Trophoblast cell (in vitro differentiated cells and primary cell): ENCODE data around the gene BTBD9.
A peak's percentile ranks its signal among the peaks of the same experiment; 100 is the strongest.

ENCODE experiments used
- DNase-seq, 2 donors: peaks; one replicate each; pipeline ENCODE4 v3.0.0-alpha.2; 2016
- H2AFZ ChIP-seq: 2 replicates; pipeline ENCODE4 v1.6.1; 2013; ENCODE audit warnings: low read length, moderate library complexity, mild to moderate bottlenecking; ENCODE audit not compliant: insufficient read depth, poor library complexity
- H2AK5ac ChIP-seq: 2 replicates; pipeline ENCODE4 v1.6.1; 2013; ENCODE audit warnings: mild to moderate bottlenecking, low read length
- H2BK120ac ChIP-seq: 2 replicates; pipeline ENCODE4 v1.6.1; 2013; ENCODE audit warnings: low read length, mild to moderate bottlenecking, moderate library complexity; ENCODE audit not compliant: insufficient read depth, poor library complexity
- H2BK12ac ChIP-seq: 2 replicates; pipeline ENCODE4 v1.6.1; 2013; ENCODE audit warnings: mild to moderate bottlenecking, low read length, moderate library complexity
- H2BK5ac ChIP-seq: 2 replicates; pipeline ENCODE4 v1.6.1; 2013; ENCODE audit warnings: low read length, low read depth, moderate library complexity, mild to moderate bottlenecking; ENCODE audit not compliant: poor library complexity
- H3K14ac ChIP-seq: 2 replicates; pipeline ENCODE4 v1.6.1; 2013; ENCODE audit warnings: mild to moderate bottlenecking, low read length
- H3K18ac ChIP-seq: 2 replicates; pipeline ENCODE4 v1.6.1; 2013; ENCODE audit warnings: mild to moderate bottlenecking, low read length
- H3K23ac ChIP-seq: 2 replicates; pipeline ENCODE4 v1.6.1; 2013; ENCODE audit warnings: low read length
- H3K27ac ChIP-seq: 2 replicates; pipeline ENCODE4 v1.5.1; 2013; ENCODE audit warnings: low read depth, mild to moderate bottlenecking, inconsistent platforms, low read length, moderate library complexity
- H3K27me3 ChIP-seq: 2 replicates; pipeline ENCODE4 v1.6.1; 2013; ENCODE audit warnings: inconsistent platforms, mild to moderate bottlenecking, low read length, moderate library complexity; ENCODE audit not compliant: insufficient read depth
- H3K36me3 ChIP-seq, 2 experiments: 1 replicate in 1 of 2; 2 replicates in 1 of 2; pipeline ENCODE4 v1.6.1; 2013; ENCODE audit warnings: low read length in 2 of 2, mild to moderate bottlenecking in 2 of 2, moderate library complexity in 1 of 2; ENCODE audit not compliant: insufficient read depth in 2 of 2, control insufficient read depth in 1 of 2
- H3K4ac ChIP-seq: 2 replicates; pipeline ENCODE4 v1.6.1; 2013; ENCODE audit warnings: low read depth, mild to moderate bottlenecking, low read length, moderate library complexity
- H3K4me1 ChIP-seq, 2 experiments: 1 replicate in 1 of 2; 2 replicates in 1 of 2; pipeline ENCODE4 v1.6.1; 2013; ENCODE audit warnings: low read length in 2 of 2, mild to moderate bottlenecking in 2 of 2, moderate library complexity in 1 of 2; ENCODE audit not compliant: insufficient read depth in 2 of 2, control insufficient read depth in 1 of 2
- H3K4me2 ChIP-seq: 2 replicates; pipeline ENCODE4 v1.6.1; 2013; ENCODE audit warnings: inconsistent platforms, mild to moderate bottlenecking, low read length, moderate library complexity
- H3K4me3 ChIP-seq: 2 replicates; pipeline ENCODE4 v1.5.1; 2013; ENCODE audit warnings: mild to moderate bottlenecking, low read depth, low read length, inconsistent platforms
- H3K79me1 ChIP-seq: one replicate; pipeline ENCODE4 v1.6.1; 2013; ENCODE audit warnings: low read length
- H3K79me2 ChIP-seq: 2 replicates; pipeline ENCODE4 v1.6.1; 2013; ENCODE audit warnings: low read length, mild to moderate bottlenecking; ENCODE audit not compliant: control insufficient read depth, insufficient read depth, poor library complexity
- H3K9ac ChIP-seq: 2 replicates; pipeline ENCODE4 v1.6.1; 2013; ENCODE audit warnings: mild to moderate bottlenecking, low read length
- H3K9me3 ChIP-seq: 2 replicates; pipeline ENCODE4 v1.6.1; 2013; ENCODE audit warnings: low read depth, mild to moderate bottlenecking, control low read depth, inconsistent platforms, low read length; ENCODE audit not compliant: insufficient read depth
- H4K12ac ChIP-seq: 2 replicates; pipeline ENCODE4 v1.6.1; 2013; ENCODE audit warnings: low read depth, mild to moderate bottlenecking, low read length, moderate library complexity
- H4K8ac ChIP-seq: 2 replicates; pipeline ENCODE4 v1.6.1; 2013; ENCODE audit warnings: low read depth, mild to moderate bottlenecking, low read length, moderate library complexity
- H4K91ac ChIP-seq: one replicate; pipeline ENCODE4 v1.6.1; 2013; ENCODE audit warnings: low read depth, mild to moderate bottlenecking, low read length, moderate library complexity
- WGBS: extraction: QIAGEN DNeasy Blood & Tissue Kit; methylation state at CpG from one replicate; pipeline ENCODE4 v1.1.7; 2013; ENCODE audit warnings: missing lambda C conversion rate; ENCODE audit not compliant: insufficient read length, insufficient coverage; ENCODE audit errors: extremely low coverage; 5-methylcytosine and 5-hydroxymethylcytosine counted together

The BTBD9 gene

DNA sequence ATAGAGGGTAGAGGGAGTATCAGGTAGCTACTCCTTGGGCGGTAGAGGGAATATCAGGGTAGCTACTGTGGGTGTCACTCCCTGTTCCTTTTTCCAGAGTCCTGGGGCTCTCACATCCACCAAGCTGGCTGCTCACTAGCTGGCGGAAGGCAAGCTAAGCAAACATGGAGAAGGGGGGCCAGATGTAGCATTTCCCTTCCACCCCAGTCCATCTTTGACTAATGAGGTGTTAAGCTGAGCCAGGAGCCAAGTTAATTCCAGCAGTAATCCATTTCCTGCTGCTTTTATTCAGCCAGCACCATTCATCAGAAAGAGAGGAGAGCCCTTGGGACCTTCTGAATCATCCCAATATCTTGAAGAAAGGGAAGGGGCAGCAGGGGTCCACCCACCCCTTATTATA, 490.2 kb downstream of the BTBD9 start:
- Histone ChIP-seq H2BK12ac (no peak overlapping the region), H2BK120ac (no peak overlapping the region), H3K4ac (no peak overlapping the region), H3K4me2 (no peak overlapping the region), H2BK5ac (no peak overlapping the region), H3K9me3 (no peaks in the 10 kb centered on the region), H2AK5ac (no peak overlapping the region), H4K91ac (no peak overlapping the region), H4K12ac (no peak overlapping the region), H3K36me3 (peaks cover 17 to 19% of the 10 kb centered on the region in 2 experiments), H4K8ac (no peak overlapping the region), H3K23ac (no peak overlapping the region), H3K79me2 (no peaks in the 10 kb centered on the region), H3K9ac (no peak overlapping the region), H3K27me3 (no peaks in the 10 kb centered on the region), H3K79me1 (no peaks in the 10 kb centered on the region), H2AFZ (no peak overlapping the region), H3K4me3 (no peak overlapping the region), H3K14ac (no peak overlapping the region), H3K4me1 (peaks cover 6 to 7% of the 10 kb centered on the region in 2 experiments), H3K27ac (no peak overlapping the region), H3K18ac (no peak overlapping the region)
- no CpG with 5 or more reads among the region's 2 CpGs for WGBS
- DNase-seq: no peak

GRCh38 chr6:38148606-38149005, 491.1 kb downstream of the BTBD9 start:
- peaks cover 6 to 7% of the 10 kb centered on the region in 2 experiments for H3K4me1 ChIP-seq
- H2AFZ ChIP-seq: no peak overlapping the region
- no peak overlapping the region for H4K12ac ChIP-seq
- no peak overlapping the region for H3K18ac ChIP-seq
- no peaks in the 10 kb centered on the region for H3K79me2 ChIP-seq
- no peak overlapping the region for H3K4me2 ChIP-seq
- no peak for DNase-seq
- H4K8ac ChIP-seq: no peak overlapping the region
- H2BK120ac ChIP-seq: no peak overlapping the region
- peaks cover 15 to 20% of the 10 kb centered on the region in 2 experiments for H3K36me3 ChIP-seq
- no peak overlapping the region for H4K91ac ChIP-seq
- H3K27ac ChIP-seq: no peak overlapping the region
- H3K79me1 ChIP-seq: no peaks in the 10 kb centered on the region
- no peak overlapping the region for H2BK5ac ChIP-seq
- no peaks in the 10 kb centered on the region for H3K27me3 ChIP-seq
- no peak overlapping the region for H2BK12ac ChIP-seq
- H3K4ac ChIP-seq: no peak overlapping the region
- no peak overlapping the region for H2AK5ac ChIP-seq
- no peak overlapping the region for H3K4me3 ChIP-seq
- H3K23ac ChIP-seq: no peak overlapping the region
- H3K9ac ChIP-seq: no peak overlapping the region
- WGBS: no CpG with 5 or more reads among the region's 2 CpGs
- H3K14ac ChIP-seq: no peak overlapping the region
- no peaks in the 10 kb centered on the region for H3K9me3 ChIP-seq

- no peak overlapping the region for H3K4me3 ChIP-seq
- H2BK12ac ChIP-seq: no peak overlapping the region
- DNase-seq: no peak
- no peak overlapping the region for H3K23ac ChIP-seq
- WGBS: no CpG with 5 or more reads among the region's 1 CpG
- no peaks in the 10 kb centered on the region for H3K79me1 ChIP-seq
- no peak overlapping the region for H2AK5ac ChIP-seq
- no peaks in the 10 kb centered on the region for H3K79me2 ChIP-seq
- no peaks in the 10 kb centered on the region for H3K9me3 ChIP-seq
- H3K4me1 ChIP-seq: peaks cover 6 to 7% of the 10 kb centered on the region in 2 experiments
- H3K27me3 ChIP-seq: no peaks in the 10 kb centered on the region
- no peak overlapping the region for H2AFZ ChIP-seq
- H2BK120ac ChIP-seq: no peak overlapping the region
- H3K14ac ChIP-seq: no peak overlapping the region
- H3K27ac ChIP-seq: no peak overlapping the region
- no peak overlapping the region for H4K12ac ChIP-seq
- H2BK5ac ChIP-seq: no peak overlapping the region
- no peak overlapping the region for H3K18ac ChIP-seq
- H4K91ac ChIP-seq: no peak overlapping the region
- no peak overlapping the region for H3K4ac ChIP-seq
- no peak overlapping the region for H4K8ac ChIP-seq
- H3K9ac ChIP-seq: no peak overlapping the region
- peaks cover 3 to 8% of the 10 kb centered on the region in 2 experiments for H3K36me3 ChIP-seq
- no peak overlapping the region for H3K4me2 ChIP-seq
Measured at GRCh38 chr6:38146734-38147027, 493.0 kb downstream of the BTBD9 start.

DNA sequence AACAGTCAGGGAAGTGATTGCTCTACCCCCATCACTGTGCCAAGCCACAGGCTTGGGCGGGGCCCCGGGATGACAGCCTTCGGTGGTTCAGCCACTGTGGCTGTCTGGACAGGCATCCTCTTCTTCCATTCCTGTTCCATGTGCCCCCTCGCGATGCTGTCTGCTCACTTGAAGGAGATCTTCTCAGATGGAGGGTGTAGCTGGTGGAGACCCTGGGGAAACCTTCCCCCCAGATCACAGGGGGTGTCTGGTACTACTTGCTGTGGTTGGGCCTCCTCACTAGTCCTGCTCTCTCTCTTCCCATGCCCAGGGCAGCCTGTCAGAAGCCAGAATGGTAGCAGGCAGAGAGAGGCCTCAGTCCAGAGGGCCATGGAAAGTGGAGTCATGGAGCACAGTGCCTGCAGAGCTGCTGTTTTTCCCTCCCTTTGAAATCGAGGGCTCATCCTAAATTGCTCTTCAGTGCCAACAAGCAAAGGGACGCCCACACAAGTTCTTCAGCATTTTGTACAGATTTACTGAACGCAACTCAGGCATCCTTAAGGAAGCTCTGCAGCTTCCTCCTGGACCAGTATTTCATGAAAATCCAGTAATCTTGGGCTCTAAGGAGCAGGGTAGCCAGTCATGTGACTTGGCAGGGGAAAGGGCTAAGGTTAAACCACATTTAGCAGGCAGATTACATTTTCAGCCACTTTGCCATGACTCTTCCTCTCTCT, 493.6 kb downstream of the BTBD9 start:
- Histone ChIP-seq H4K12ac (no peak overlapping the region), H3K9me3 (no peaks in the 10 kb centered on the region), H3K79me1 (no peaks in the 10 kb centered on the region), H3K4me2 (no peak overlapping the region), H2AK5ac (no peak overlapping the region), H3K27ac (no peak overlapping the region), H3K27me3 (no peaks in the 10 kb centered on the region), H3K36me3 (peaks cover 4 to 8% of the 10 kb centered on the region in 2 experiments), H3K9ac (no peak overlapping the region), H4K8ac (no peak overlapping the region), H2AFZ (no peak overlapping the region), H2BK120ac (no peak overlapping the region), H3K4me3 (no peak overlapping the region), H3K4me1 (peaks cover 6 to 7% of the 10 kb centered on the region in 2 experiments), H3K4ac (no peak overlapping the region), H3K14ac (no peak overlapping the region), H3K23ac (no peak overlapping the region), H4K91ac (no peak overlapping the region), H3K18ac (peak overlapping the region; percentile 44), H2BK12ac (no peak overlapping the region), H3K79me2 (no peaks in the 10 kb centered on the region), H2BK5ac (no peak overlapping the region)
- WGBS: no CpG with 5 or more reads among the region's 8 CpGs
- peak in 1 of 2 donors; percentile 18 for DNase-seq
